ENCODE data around the gene DDX39A.
"Not testable (repeated sequence)": the region's sequence is repeated elsewhere in the genome, so short reads cannot be mapped to it uniquely, and the experiment has no call there.

DDX39A gene

DNA sequence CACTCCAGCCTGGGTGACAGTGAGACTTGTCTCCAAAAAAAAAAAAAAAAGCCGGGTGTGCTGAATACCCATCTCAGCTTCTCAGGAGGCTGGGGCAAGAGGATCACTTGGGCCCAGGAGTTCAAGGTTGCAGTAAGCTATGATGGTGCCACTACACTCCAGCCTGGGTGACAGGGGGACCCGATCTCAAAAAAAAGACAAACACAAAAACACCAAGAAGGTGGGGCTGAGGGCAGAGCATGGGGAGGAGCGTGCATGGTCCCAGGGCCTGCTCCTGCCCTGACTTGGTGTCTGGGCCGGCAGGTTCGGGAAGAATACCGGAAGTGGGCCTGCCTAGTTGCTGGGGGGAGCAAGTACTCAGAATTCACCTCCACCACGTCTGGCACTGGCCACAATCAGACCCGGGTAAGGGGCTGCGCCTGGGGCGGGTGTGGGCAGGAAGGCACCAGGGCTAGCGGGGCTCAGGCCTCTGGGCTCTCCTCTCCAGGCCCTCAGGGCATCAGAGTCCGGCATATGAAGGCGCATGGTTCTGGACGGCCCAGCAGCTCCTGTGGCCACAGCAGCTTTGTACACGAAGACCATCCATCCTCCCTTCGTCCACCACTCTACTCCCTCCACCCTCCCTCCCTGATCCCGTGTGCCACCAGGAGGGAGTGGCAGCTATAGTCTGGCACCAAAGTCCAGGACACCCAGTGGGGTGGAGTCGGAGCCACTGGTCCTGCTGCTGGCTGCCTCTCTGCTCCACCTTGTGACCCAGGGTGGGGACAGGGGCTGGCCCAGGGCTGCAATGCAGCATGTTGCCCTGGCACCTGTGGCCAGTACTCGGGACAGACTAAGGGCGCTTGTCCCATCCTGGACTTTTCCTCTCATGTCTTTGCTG is 11.3 kb downstream of the DDX39A start:
- peak; percentile 25 for DNase-seq

DNA sequence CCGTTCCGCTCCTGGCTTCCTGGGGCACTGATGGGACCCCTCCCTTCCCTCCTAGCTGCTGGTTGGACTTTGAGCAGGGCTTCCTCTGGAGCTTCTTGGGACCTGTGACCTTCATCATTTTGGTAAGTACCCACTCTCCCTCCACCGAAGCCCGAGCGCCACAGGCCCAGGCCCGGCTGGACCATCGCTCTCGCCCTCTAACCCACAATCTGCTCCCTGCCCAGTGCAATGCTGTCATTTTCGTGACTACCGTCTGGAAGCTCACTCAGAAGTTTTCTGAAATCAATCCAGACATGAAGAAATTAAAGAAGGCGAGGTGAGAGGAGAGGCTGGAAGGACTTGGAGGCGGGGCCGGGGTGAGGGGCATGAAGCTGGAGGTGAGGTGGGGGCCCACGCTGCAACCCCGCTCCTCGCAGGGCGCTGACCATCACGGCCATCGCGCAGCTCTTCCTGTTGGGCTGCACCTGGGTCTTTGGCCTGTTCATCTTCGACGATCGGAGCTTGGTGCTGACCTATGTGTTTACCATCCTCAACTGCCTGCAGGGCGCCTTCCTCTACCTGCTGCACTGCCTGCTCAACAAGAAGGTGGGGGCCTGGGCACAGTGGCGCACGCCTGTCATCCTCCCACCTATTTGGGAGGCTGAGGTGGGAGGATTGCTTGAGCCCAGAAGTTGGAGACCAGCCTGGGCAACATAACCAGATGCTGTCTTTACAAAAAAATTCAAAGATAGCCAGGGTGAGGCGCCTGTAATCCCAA is 12.3 kb downstream of the DDX39A start:
- DNase-seq = no peak

DNA sequence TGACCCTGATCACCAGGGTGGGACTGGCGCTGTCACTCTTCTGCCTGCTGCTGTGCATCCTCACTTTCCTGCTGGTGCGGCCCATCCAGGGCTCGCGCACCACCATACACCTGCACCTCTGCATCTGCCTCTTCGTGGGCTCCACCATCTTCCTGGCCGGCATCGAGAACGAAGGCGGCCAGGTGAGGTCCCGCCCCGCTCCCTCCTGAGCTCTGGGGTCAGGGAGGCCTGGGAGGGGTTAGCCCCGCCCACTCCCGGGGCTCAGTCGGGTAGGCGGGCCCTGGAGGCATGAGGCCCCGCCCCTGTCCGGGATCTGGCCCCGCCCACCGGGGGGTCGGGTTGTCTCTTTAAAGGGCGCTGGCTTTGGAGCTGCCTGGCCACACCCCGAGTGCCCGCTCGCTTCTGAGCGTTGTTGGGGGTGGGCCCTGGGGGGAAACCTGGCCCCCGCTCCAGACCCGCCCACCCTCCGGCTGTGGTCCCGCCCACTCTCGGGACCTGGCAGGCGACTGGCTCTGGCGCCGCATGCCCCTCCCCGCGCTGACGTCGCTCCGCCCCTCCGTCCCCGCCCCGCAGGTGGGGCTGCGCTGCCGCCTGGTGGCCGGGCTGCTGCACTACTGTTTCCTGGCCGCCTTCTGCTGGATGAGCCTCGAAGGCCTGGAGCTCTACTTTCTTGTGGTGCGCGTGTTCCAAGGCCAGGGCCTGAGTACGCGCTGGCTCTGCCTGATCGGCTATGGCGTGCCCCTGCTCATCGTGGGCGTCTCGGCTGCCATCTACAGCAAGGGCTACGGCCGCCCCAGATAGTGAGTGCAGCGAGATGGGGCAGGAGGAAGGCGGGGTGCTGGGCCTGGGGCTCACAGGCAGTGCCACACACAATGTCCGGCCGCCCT is 13.1 kb downstream of the DDX39A start:
- peak; percentile 97 for DNase-seq

DNA sequence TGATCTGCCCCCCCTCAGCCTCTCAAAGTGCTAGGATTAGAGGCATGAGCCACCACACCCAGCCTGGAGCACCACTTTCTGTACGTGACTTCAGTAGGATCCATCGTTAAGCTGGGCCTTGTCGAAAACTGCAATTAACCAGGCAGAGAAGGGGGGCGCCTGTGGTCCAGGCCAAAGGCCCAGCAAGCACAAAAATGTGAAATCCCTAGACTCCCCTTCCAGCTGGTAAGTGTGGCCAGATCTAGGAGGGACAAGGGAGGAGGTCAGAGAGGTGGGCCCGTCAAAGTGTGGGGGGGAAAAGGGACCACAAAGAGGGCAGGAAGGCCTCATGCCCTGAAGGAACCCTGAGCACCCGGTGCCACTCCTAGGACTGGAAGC is 13.8 kb downstream of the DDX39A start:
- DNase-seq = no peak

DNA sequence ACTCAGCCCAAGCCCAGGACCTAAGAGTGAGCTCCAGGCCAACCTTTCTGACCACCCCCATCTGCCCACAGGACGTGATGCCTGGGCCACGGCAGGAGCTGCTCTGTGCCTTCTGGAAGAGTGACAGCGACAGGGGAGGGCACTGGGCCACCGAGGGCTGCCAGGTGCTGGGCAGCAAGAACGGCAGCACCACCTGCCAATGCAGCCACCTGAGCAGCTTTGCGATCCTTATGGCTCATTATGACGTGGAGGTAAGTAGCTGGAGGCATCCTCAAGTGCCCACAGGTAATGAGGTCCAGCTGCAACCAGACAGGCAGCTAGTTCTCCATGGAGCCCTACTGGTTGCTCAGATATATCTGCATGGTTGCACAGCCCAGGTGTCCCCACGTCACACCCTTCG is 14.8 kb downstream of the DDX39A start:
- no peak for DNase-seq

DNA sequence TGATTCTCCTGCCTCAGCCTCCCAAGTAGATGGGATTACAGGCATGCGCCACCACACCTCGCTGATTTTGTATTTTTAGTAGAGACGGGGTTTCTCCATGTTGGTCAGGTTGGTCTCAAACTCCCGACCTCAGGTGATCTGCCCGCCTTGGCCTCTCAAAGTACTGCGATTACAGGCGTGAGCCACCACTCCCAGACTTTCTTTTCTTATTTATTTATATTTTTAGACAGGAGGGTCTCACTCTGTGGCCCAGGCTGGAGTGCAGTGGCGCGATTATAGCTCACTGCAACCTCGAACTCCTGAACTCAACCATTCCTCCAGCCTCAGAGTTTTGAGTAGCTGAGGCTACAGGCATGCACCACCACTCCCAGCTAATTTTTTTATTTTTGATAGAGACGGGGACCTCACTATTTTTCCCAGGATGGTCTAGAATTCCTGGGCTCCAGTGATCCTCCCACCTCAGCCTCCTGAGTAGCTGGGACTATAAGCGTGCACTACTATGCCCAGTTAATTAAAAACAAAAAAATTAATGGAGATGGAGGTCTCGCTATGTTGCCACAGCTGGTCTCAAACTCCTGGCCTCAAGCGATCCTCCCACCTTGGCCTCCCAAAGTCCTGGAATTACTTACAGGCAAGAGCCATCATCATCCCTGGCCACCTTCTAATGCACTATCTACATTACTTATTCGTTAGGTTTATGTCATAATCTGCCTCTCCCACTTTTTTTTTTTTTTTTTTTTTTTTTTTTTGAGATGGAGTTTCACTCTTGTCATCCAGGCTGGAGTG is 15.8 kb downstream of the DDX39A start:
- not testable (repeated sequence) for DNase-seq

DNA sequence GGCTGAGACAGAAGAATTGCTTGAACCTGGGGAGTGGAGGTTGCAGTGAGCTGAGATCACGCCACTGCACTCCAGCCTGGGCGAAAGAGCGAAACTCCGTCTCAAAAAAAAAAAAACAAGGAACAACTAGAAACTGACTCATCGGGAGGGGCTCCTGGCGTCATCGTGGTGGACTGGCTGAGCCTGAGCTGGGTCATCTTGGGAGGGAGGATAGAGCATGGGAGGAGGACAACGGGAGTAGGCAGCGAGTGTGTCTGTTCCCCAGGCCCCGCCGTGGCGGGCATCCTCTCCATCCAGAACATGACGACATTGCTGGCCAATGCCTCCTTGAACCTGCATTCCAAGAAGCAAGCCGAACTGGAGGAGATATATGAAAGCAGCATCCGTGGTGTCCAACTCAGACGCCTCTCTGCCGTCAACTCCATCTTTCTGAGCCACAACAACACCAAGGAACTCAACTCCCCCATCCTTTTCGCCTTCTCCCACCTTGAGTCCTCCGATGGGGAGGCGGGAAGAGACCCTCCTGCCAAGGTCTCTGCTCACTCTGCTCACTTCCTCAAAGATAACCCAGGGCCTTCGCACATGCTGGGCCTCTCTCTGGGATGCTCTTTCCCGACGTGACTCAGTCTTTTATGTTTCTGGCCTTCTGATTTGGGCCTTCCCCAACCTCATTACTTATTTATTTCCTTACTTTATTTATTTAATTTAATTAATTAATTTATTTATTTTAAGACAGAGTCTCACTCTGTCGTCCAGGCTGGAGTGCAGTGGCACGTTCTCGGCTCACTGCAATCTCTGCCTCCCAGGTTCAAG is 16.6 kb downstream of the DDX39A start:
- DNase-seq = peak; percentile 32

DNA sequence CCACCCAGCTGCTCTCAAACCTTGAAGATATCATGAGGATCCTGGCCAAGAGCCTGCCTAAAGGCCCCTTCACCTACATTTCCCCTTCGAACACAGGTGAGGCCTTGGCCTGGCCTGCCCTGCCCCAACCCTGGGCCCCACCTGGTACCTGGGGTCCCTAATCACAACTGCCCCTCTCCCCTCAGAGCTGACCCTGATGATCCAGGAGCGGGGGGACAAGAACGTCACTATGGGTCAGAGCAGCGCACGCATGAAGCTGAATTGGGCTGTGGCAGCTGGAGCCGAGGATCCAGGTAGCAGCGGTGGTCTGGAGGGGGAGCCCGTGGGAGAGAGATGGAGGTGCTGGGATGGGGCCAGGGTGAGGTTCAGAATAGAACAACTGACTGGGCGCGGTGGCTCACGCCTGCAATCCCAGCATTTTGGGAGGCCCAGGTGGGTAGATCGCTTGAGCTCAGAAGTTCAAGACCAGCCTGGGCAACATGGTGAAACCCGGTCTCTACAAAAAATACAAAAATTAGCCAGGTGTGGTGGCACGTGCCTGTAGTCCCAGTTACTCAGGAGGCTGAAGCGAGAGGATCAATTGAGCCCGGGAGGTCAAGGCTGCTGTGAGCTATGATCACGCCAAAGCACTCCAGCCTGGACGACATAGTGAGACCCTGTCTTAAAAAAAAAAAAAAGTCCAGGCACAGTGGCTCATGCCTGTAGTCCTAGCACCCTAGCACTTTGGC is 17.5 kb downstream of the DDX39A start:
- DNase-seq = no peak

DNA sequence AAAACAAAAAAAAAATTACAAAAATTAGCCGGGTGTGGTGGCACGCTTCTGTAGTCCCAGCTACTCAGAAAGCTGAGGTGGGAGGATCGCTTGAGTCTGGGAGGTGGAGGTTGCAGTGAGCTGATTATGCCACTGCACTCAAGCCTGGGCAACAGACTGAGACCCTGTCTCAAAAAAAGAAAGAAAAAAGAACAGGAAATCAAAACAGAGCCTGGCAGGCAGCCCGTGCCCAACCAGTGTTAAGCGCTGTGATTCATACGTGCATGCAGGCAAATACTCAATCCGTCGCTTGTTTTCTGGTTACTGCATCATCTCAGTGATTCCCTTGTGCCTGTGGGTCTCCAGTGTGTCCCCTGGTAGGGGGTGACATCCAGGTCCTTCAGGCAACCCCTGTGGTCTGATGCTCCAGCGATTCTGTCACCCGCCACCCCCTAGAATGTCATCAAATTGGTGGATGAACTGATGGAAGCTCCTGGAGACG is 18.1 kb downstream of the DDX39A start:
- no peak for DNase-seq

DNA sequence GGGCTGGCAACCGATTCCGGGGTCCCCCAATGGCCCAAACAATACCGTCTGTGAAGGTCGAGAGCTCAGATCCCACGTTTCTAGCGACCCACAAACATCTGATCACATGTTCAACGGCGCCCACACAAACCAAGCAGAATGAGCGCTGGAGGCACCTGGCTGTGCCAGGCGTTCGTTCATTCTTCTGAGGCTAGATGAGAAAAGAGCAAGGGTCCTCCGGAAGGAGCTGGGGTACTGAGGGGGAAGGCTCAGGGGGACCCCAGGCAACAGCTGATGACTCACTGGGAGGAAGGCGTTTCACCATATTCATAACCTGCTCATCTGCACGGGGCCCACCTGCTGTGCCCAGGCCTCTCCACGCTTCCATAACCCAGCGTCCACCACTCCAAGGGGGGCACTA is 22.0 kb downstream of the DDX39A start:
- DNase-seq = not testable (repeated sequence)

DNA sequence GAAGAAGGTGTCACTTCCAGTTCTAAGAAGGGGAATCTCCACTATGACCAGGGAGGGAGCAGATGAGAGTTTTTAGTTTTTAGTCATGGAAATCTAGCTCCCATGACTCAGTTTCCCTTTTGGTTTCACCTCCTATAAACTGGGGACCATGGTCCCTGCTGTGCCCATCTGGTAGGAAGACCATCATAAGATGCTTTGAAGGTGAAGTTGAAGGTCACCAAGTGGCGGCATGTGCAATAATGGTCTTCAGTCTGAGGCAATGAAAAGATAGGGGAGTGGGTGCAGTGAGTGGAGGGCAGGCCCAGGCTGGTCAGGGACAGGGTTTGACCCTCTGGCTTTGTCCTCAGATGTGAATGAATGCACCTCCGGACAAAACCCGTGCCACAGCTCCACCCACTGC is 22.4 kb downstream of the DDX39A start:
- not testable (repeated sequence) for DNase-seq

DNA sequence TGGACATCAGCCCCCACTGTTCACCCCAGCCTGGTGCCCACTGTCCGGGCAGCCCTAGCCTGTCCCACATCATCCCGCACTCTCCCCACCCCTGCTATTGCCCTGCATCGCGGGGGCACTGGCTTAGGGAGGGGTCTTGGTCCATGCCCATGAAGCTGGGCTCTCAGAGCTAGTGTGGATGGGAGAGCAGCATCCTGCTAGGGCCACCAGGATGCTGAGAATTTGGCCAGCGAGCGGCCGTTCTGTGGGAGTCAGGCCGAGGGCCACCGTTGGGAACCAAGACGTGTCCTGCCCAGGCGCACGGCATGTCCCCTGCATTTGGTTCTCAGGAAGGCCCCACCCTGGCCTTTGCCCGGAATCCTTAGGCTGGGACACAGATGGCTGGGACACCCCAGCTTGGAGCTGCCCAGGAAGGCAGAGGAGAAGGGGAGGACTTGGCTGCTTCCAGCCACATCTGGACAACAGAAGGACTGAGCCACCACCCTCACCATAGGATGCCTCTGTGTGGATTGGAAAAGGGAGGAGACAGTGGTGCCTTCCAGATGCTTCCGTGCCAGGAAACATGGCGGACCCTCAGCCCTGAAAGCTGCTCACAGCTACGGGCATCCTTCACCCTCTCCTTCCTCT is 23.3 kb downstream of the DDX39A start:
- DNase-seq = no peak

DNA sequence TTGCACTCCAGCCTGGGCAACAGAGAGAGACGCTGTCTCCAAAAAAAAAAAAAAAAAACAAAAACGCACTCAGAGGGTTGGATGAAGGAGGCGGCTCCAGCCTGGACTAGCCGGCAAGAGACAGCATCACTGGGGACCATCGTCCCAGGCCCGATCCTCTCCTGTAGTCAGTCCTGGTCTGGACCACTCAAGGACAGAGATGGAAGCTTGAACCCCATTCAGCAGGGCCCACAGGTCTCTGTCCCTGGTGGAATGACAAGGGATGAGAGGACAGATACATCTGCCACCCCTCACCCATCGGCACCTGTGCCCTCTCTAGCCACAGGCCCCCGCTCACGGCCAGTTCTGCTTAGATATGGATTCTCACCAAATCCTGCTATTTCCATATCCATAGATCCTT is 23.9 kb downstream of the DDX39A start:
- DNase-seq = no peak

DNA sequence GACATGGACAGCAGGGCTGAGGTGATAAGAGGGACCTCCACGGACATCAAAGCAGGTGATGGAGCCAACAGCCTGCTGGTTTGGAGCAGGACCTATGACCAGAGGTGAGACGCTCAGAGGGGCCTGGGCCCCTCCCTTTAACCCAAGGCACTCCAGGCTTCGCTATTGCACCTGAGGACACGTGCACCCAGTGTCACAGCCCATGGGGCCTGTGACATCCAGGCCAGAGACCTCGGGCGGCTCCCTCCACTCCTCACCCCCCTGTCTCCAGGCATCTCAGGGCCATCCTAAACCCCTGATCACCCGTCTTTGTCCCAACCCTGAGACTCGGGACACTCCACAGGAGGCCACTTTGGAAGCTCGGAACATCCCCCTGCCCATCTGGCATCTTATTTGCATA is 25.0 kb downstream of the DDX39A start:
- no peak for DNase-seq

DNA sequence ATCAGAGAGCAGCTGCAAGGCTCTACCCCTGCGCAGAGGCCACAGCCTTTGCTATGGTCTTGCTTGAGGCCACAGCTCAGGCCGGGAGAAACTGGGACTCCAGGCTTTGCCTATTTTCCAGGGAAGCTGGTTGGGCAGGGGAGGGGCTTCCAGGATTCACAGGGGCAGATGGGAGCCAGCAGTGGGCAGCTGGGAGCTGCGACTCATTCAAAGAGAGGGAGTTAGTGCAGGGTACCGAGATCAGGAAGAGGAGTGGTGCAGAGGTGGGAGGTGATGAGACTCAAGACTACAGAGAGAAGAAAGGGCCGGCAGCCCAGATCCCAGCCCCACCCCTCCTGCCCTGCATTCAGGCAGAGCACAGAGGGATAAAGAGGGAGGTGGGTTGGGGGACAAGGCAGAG is 25.8 kb downstream of the DDX39A start:
- no peak for DNase-seq

DNA sequence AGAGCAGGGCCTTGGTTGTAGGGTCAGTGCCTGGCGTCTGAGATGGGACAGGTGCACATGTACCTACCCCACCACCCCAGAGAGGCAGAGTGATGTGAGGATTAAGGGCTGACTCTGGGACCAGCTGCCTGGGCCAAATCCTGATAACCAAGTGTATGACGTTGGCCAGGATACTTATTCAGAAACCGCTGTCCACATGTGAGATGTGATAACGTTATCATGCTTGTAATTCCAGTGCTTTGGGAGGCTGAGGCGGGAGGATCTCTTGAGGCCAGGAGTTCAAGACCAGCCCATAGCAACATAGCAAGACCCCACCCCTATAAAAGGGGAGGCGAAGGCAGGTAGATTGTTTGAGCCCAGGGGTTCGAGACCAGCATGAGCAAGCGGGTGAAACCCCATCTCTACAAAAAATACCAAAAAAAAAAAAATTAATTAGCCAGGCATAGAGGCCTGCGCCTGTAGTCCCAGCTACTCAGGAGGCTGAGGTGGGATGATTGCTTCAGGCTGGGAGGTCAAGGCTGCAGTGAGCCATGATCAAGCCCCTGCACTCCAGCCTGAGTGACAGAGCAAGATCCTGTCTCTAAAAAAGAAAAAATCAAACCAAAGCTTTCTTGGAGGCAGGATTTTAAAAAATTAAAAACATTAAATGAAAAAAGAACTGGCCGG is 27.9 kb downstream of the DDX39A start:
- peak; percentile 56 for DNase-seq

DNA sequence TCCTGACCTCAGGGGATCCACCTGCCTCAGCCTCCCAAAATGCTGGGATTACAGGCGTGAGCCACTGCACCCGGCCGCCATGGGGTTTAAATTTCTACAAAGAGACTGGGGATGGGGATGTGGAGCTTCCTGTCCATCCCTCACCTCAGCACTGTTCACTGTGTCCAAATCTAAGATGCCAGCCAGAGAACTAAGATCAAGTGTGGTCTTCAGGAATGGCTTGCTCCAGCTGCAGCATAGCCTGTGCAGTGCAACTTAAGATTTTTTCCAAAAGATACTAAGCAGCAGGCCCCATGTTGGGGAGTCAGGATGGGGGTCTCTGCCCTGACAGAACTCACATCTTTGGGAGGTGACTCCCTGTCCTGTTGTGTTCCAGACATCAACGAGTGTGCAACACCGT is 28.6 kb downstream of the DDX39A start:
- DNase-seq = no peak

DNA sequence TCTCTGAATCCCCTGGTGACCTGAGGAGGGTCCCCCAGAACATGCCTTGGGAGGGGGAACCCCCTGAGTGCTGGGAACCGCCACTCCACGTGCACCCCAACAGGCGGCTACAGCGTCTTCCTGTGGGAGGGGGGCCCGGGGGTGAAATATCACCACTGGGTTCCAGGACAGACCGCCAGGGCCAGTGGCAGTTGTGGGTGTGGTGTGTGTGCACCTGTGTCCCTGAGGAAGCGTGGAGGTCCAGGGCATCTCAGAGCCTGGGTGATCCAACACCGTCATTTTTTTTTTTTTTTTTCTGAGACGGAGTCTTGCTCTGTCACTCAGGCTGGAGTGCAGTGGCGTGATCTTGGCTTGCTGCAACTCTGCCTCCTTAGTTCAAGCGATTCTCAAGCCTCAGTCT is 33.6 kb downstream of the DDX39A start:
- DNase-seq = no peak

All from hematopoietic multipotent progenitor cell treated with erythropoietin and hydrocortisone succinate and interleukin-3 and kit ligand, for 4 days (in vitro differentiated cells).